Lung (tissue), 12 donors: ENCODE results near the gene FBN2. TPM values are rescaled to one million over a fixed set of nuclear protein-coding genes. Genes with fewer than 3 reads are reported as not detected.

Source experiments
- ATAC-seq: fragments of 200-7000 bp; cut with Tn5 transposase; one replicate; pipeline ENCODE4 v1.9.1; 2020; ENCODE audit warnings: moderate number of reproducible peaks; ENCODE audit not compliant: insufficient read depth, low FRiP score
- DNase-seq, 3 donors: peaks; one replicate each; pipeline ENCODE4 v3.0.0-alpha.2; 2013 to 2017
- H3K27ac ChIP-seq, 2 donors: one replicate each; pipeline ENCODE4 v1.5.1; 2013; ENCODE audit warnings: mild to moderate bottlenecking in 2 of 2, moderate library complexity in 2 of 2, control low read depth in 1 of 2, inconsistent platforms in 1 of 2, low read depth in 1 of 2, low read length in 1 of 2
- H3K27me3 ChIP-seq, 3 donors: one replicate each; pipeline ENCODE4 v1.5.1; 2013; ENCODE audit warnings: low read length in 2 of 3; ENCODE audit not compliant: control insufficient read depth in 3 of 3, insufficient read depth in 3 of 3
- H3K36me3 ChIP-seq, 4 donors: one replicate each; pipeline ENCODE4 v1.5.1; 2013; ENCODE audit warnings: low read length in 4 of 4, mild to moderate bottlenecking in 1 of 4, moderate library complexity in 1 of 4; ENCODE audit not compliant: control insufficient read depth in 4 of 4, insufficient read depth in 4 of 4
- H3K4me1 ChIP-seq, 5 donors: one replicate each; pipeline ENCODE4 v1.5.1; 2013; ENCODE audit warnings: low read length in 5 of 5, mild to moderate bottlenecking in 2 of 5, moderate library complexity in 1 of 5; ENCODE audit not compliant: control insufficient read depth in 5 of 5, insufficient read depth in 5 of 5
- H3K4me3 ChIP-seq: one replicate; pipeline ENCODE4 v1.5.1; 2013; ENCODE audit warnings: mild to moderate bottlenecking, control low read depth, moderate library complexity
- H3K9ac ChIP-seq, 2 donors: one replicate each; pipeline ENCODE4 v1.5.1; 2013; ENCODE audit warnings: low read length in 2 of 2, control low read depth in 1 of 2; ENCODE audit not compliant: insufficient read depth in 1 of 2
- H3K9me3 ChIP-seq, 4 donors: one replicate each; pipeline ENCODE4 v1.5.1; 2013; ENCODE audit warnings: low read length in 3 of 4, mild to moderate bottlenecking in 1 of 4, moderate library complexity in 1 of 4; ENCODE audit not compliant: control insufficient read depth in 4 of 4, insufficient read depth in 3 of 4
- WGBS, 2 donors: extraction: QIAGEN DNeasy Blood & Tissue Kit; methylation state at CpG; one replicate each; pipeline ENCODE4 v1.1.7; 2013; 5-methylcytosine and 5-hydroxymethylcytosine counted together
- polyA plus RNA-seq, 2 donors: library from polyadenylated mRNA; stranded (reverse); fragments of 200-250 nt; gene quantifications; one replicate each; pipeline ENCODE4 v1.2.1, GENCODE V29; 2013
- total RNA-seq, 2 donors: library from RNA; depleted of rRNA in 1 of 2; stranded (reverse); fragments of >200 nt in 1 of 2; gene quantifications; one replicate each; pipeline ENCODE4 v1.2.1, GENCODE V29; 2014 to 2021
- TF ChIP-seq, protein P1 (sequence below): IDR thresholded peaks from 2 replicates; pipeline ENCODE4 v1.5.1; 2012; ENCODE audit warnings: mild to moderate bottlenecking; ENCODE audit errors: control extremely low read depth, extremely low read depth
- donor health status: control.
- donor health status: control.
- donor health status: Bipolar disorder and iron deficiency.
- donor health status: healthy.
- donor health status: DM: yes; HTN: yes; CAD: no.

FBN2 gene
- total and polyA plus RNA-seq, 4 donors: 0.06 to 13.1 (median 1.1) TPM

DNA sequence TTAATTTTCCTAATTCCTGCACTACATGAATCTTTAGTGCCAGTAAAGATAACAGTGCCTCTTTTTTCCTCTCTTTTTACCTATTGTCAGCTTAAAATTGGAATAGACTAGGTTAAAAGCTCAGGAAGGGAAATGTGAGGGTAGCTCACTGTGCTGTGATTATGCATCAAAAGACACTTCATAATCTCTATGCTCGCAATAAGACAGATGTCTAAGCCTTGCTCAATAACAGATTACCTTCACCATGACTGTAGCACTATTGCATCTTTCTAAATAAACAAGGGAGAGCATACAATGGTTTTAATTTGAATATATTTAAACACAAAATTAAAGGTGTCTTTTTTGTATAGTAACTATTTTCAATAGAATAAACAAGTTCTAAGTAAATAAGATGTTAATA is 130.1 kb downstream of the FBN2 start:
- TF ChIP-seq, protein P1, sequence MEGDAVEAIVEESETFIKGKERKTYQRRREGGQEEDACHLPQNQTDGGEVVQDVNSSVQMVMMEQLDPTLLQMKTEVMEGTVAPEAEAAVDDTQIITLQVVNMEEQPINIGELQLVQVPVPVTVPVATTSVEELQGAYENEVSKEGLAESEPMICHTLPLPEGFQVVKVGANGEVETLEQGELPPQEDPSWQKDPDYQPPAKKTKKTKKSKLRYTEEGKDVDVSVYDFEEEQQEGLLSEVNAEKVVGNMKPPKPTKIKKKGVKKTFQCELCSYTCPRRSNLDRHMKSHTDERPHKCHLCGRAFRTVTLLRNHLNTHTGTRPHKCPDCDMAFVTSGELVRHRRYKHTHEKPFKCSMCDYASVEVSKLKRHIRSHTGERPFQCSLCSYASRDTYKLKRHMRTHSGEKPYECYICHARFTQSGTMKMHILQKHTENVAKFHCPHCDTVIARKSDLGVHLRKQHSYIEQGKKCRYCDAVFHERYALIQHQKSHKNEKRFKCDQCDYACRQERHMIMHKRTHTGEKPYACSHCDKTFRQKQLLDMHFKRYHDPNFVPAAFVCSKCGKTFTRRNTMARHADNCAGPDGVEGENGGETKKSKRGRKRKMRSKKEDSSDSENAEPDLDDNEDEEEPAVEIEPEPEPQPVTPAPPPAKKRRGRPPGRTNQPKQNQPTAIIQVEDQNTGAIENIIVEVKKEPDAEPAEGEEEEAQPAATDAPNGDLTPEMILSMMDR: no peak
- H3K9ac ChIP-seq: no peak overlapping the region
- no peaks in the 10 kb centered on the region for H3K27me3 ChIP-seq
- ATAC-seq: no peak
- no peak overlapping the region for H3K27ac ChIP-seq
- no peak overlapping the region for H3K4me3 ChIP-seq
- H3K36me3 ChIP-seq: no peaks in the 10 kb centered on the region
- H3K9me3 ChIP-seq: no peaks in the 10 kb centered on the region
- WGBS, 2 donors: 84 to 93% methylated on average over 1 of the region's 1 CpG
- DNase-seq: no peak
- H3K4me1 ChIP-seq: peaks cover 0 to 9% (median 3%) of the 10 kb centered on the region in 5 donors

- Histone ChIP-seq H3K27ac (no peak overlapping the region), H3K9ac (no peak overlapping the region), H3K4me3 (no peak overlapping the region), H3K27me3 (no peaks in the 10 kb centered on the region), H3K36me3 (no peaks in the 10 kb centered on the region), H3K4me1 (peaks cover 0 to 9% (median 5%) of the 10 kb centered on the region in 5 donors), H3K9me3 (no peaks in the 10 kb centered on the region)
- 64 to 66% methylated on average over 3 of the region's 3 CpGs for WGBS, 2 donors
- TF ChIP-seq, protein P1: no peak
- DNase-seq (no peak), ATAC-seq (no peak)
These were observed 131.2 kb downstream of the FBN2 start for GRCh38 chr5:128406803-128407202.

DNA sequence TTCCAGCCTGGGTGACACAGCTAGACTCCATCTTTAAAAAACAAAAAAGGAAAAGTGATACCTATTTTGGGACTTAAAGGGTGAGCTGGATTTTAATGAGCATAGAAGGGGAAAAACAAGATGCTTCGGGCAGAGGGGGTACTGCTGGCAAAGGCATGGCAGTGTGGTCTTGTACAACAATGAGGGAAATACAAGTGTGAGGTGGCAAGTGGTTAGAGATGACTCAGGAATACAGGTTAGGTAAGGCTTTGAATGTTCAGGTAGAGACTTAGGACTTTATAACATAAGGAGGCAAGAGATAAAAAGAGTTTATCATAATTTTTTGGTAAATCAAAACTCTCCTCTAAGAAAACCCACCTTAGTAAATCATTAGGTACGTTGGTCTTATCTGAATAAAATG is 132.9 kb downstream of the FBN2 start:
- H3K9me3 ChIP-seq: no peaks in the 10 kb centered on the region
- WGBS, 2 donors: 76 to 92% methylated on average over 2 of the region's 2 CpGs
- H3K27ac ChIP-seq: no peak overlapping the region
- H3K9ac ChIP-seq: no peak overlapping the region
- no peak overlapping the region for H3K4me3 ChIP-seq
- TF ChIP-seq, protein P1: no peak
- peaks cover 0 to 9% (median 5%) of the 10 kb centered on the region in 5 donors for H3K4me1 ChIP-seq
- DNase-seq: no peak
- no peaks in the 10 kb centered on the region for H3K36me3 ChIP-seq
- no peak for ATAC-seq
- H3K27me3 ChIP-seq: no peaks in the 10 kb centered on the region

- Histone ChIP-seq H3K9me3 (no peaks in the 10 kb centered on the region), H3K27ac (no peak overlapping the region), H3K4me1 (peaks cover 0 to 9% (median 4%) of the 10 kb centered on the region in 5 donors), H3K36me3 (no peaks in the 10 kb centered on the region), H3K9ac (no peak overlapping the region), H3K27me3 (no peaks in the 10 kb centered on the region), H3K4me3 (no peak overlapping the region)
- ATAC-seq (no peak), DNase-seq (no peak)
- 44 to 57% methylated on average over 4 of the region's 4 CpGs for WGBS, 2 donors
- TF ChIP-seq, protein P1: no peak
These were observed 134.7 kb downstream of the FBN2 start for GRCh38 chr5:128403333-128403732.
